HepG2 (cell line): ENCODE data around the gene MTMR3. TPM values are rescaled to one million over a fixed set of nuclear protein-coding genes. Genes with fewer than 3 reads are reported as not detected.

Experiments used
- ATAC-seq: fragments of 200-7000 bp; cut with Tn5 transposase; 3 replicates; pipeline ENCODE4 v1.9.1; 2020; ENCODE audit warnings: mild to moderate bottlenecking, moderate library complexity
- BruUV-seq: library from RNA; stranded (reverse); fragments of 400-500 nt; replicated peaks from 2 replicates; lab custom pipeline; 2021; lab: Mats Ljungman, UMichigan
- CTCF ChIA-PET: fragments of 300-600 bp; formaldehyde crosslinking; extraction: SDS; loops from one replicate; lab custom pipeline; 2021; ENCODE audit warnings: low total read pairs, inconsistent platforms, low intra/inter-chr PET ratio; lab: Yijun Ruan, JAX
- POLR2A ChIA-PET: fragments of 350-600 bp; sonication (Branson Sonifier 250); formaldehyde crosslinking; loops from one replicate; lab custom pipeline; 2020; ENCODE audit warnings: antibody characterized with exemption, inconsistent platforms; lab: Yijun Ruan, JAX
- DNase-seq: peaks from one replicate; pipeline ENCODE4 v3.0.0-alpha.2; 2015; ENCODE audit warnings: low spot score
- FAIRE-seq: peaks from 3 replicates; lab custom pipeline; 2011; peaks lifted over from hg19 to GRCh38; lab: Jason Lieb, UNC
- H2AFZ ChIP-seq: one replicate; pipeline ENCODE4 v1.6.1; 2011; ENCODE audit warnings: low read length, inconsistent platforms
- H3K27ac ChIP-seq: fragments of 300-600 bp; 3 replicates; pipeline ENCODE4 v1.8.0; 2011; ENCODE audit warnings: mixed run types, mild to moderate bottlenecking, mixed read lengths, low read length, inconsistent platforms; ENCODE audit not compliant: insufficient read depth; ENCODE audit errors: extremely low read length
- H3K27me3 ChIP-seq, 2 experiments: fragments of 200-600 bp in 1 of 2; 2 replicates in 1 of 2; 3 replicates in 1 of 2; pipeline versions ENCODE4 v1.6.0 to v1.8.0; 2011; ENCODE audit warnings: low read length in 2 of 2, mild to moderate bottlenecking in 2 of 2, moderate library complexity in 2 of 2, inconsistent platforms in 1 of 2; ENCODE audit not compliant: insufficient read depth in 2 of 2, control insufficient read depth in 1 of 2
- H3K36me3 ChIP-seq, 2 experiments: fragments of 200-600 bp in 1 of 2; replicated peaks in 1 of 2; 2 replicates in 1 of 2; 3 replicates in 1 of 2; pipeline versions ENCODE4 v1.5.1 to v1.8.0; 2011; ENCODE audit warnings: low read length in 2 of 2, inconsistent platforms in 1 of 2; ENCODE audit not compliant: insufficient read depth in 2 of 2, control insufficient read depth in 1 of 2
- H3K4me1 ChIP-seq: 2 replicates; pipeline ENCODE4 v1.5.1; 2012; ENCODE audit warnings: low read length, inconsistent platforms; ENCODE audit not compliant: insufficient read depth
- H3K4me2 ChIP-seq: 2 replicates; pipeline ENCODE4 v1.6.0; 2011; ENCODE audit warnings: low read depth, low read length, inconsistent platforms
- H3K4me3 ChIP-seq, 3 experiments: fragments of 200-600 bp in 1 of 3; sonication (generic), shearing (Covaris generic) in 1 of 3; replicated peaks in 1 of 3; 2 replicates each; pipeline ENCODE4 v1.5.1; 2011 to 2016; ENCODE audit warnings: low read length in 3 of 3, inconsistent platforms in 2 of 3, low read depth in 2 of 3, mild to moderate bottlenecking in 2 of 3, control low read depth in 1 of 3, mixed read lengths in 1 of 3; ENCODE audit not compliant: insufficient read depth in 1 of 3
- H3K79me2 ChIP-seq: one replicate; pipeline ENCODE4 v1.6.1; 2011; ENCODE audit warnings: low read length, inconsistent platforms; ENCODE audit not compliant: insufficient read depth
- H3K9ac ChIP-seq: 2 replicates; pipeline ENCODE4 v1.6.0; 2011; ENCODE audit warnings: mild to moderate bottlenecking, low read depth, low read length, inconsistent platforms; ENCODE audit not compliant: insufficient read depth
- H3K9me3 ChIP-seq: 2 replicates; pipeline ENCODE4 v1.5.1; 2012; ENCODE audit warnings: mild to moderate bottlenecking, low read length
- H4K20me1 ChIP-seq: 2 replicates; pipeline ENCODE4 v1.6.0; 2011; ENCODE audit warnings: inconsistent platforms, mild to moderate bottlenecking, low read length, moderate library complexity; ENCODE audit not compliant: insufficient read depth
- BCL6 ChIP-seq: IDR thresholded peaks from 2 replicates; pipeline ENCODE4 v1.6.1; 2016; ENCODE audit warnings: missing genetic modification reagents, missing compliant biosample characterization
- CCDC6 ChIP-seq: sonication (generic); formaldehyde crosslinking; IDR thresholded peaks from 2 replicates; pipeline ENCODE4 v1.8.1; 2022; ENCODE audit warnings: mild to moderate bottlenecking, missing genetic modification reagents, moderate library complexity
- DNMT3B ChIP-seq: conservative IDR thresholded peaks from 2 replicates; pipeline ENCODE4 v1.6.1; 2016; ENCODE audit warnings: missing biosample characterization, control low read depth
- GPN1 ChIP-seq: sonication (generic); formaldehyde crosslinking; IDR thresholded peaks from 2 replicates; pipeline ENCODE4 v1.5.1; 2020; ENCODE audit warnings: missing genetic modification reagents, borderline replicate concordance
- NFE2 ChIP-seq: sonication (generic); formaldehyde crosslinking; IDR thresholded peaks from 2 replicates; pipeline ENCODE4 v1.4.0; 2020; ENCODE audit warnings: missing genetic modification reagents
- RNF2 ChIP-seq: fragments of 450-650 bp; conservative IDR thresholded peaks from 2 replicates; pipeline ENCODE4 v1.6.1; 2016; ENCODE audit warnings: low read depth
- SCMH1 ChIP-seq: sonication (generic); formaldehyde crosslinking; IDR thresholded peaks from 2 replicates; pipeline ENCODE4 v1.9.0; 2021; ENCODE audit warnings: missing genetic modification reagents, mild to moderate bottlenecking, borderline replicate concordance
- TBX3 ChIP-seq: fragments of 450-650 bp; IDR thresholded peaks from 2 replicates; pipeline ENCODE4 v1.6.1; 2017; ENCODE audit warnings: antibody characterized with exemption, mild to moderate bottlenecking, inconsistent platforms, borderline replicate concordance
- ZNF614 ChIP-seq: IDR thresholded peaks from 2 replicates; pipeline ENCODE4 v1.6.1; 2018; ENCODE audit warnings: missing biosample characterization, missing genetic modification reagents, inconsistent platforms, borderline replicate concordance
- ZNF772 ChIP-seq: sonication (generic); formaldehyde crosslinking; IDR thresholded peaks from 2 replicates; pipeline ENCODE4 v1.5.0; 2020; ENCODE audit warnings: mild to moderate bottlenecking, missing genetic modification reagents
- whole genome bisulfite sequencing: methylation state at CpG from one replicate; pipeline ENCODE4 v1.1.6; 2017; ENCODE audit warnings: low lambda C conversion rate; 5-methylcytosine and 5-hydroxymethylcytosine counted together
- in situ Hi-C: cut with HindIII; loops from 2 replicates; pipeline ENCODE4 v1.10.0; 2017; ENCODE audit warnings: low pct_unique_long_range_greater_than_20kb; ENCODE audit not compliant: extremely low pct_ligation_motif_present
- intact Hi-C: fragments of 100-400 bp; cut with micrococcal nuclease; formaldehyde crosslinking; loops from one replicate; pipeline ENCODE4 v1.10.0; 2022; ENCODE audit not compliant: unreplicated experiment
- polyA plus RNA-seq, 8 experiments: library from polyadenylated mRNA; depleted of rRNA in 3 of 8; stranded (reverse) in 7 of 8; unstranded in 1 of 8; fragments of >200 nt; fragmentation: Illumina TruSeq in 4 of 8; extraction: Trizol in 4 of 8; gene quantifications; 2 replicates each; pipeline versions ENCODE4 v1.2.1 to v1.2.3, GENCODE V29; 2011 to 2016; ENCODE audit warnings: low read depth in 4 of 8, missing spikeins in 1 of 8, mixed read lengths in 1 of 8; ENCODE audit not compliant: insufficient read depth in 1 of 8
- total RNA-seq, 5 experiments: library from RNA; depleted of rRNA; stranded (reverse); fragments of >200 nt; fragmentation: Illumina TruSeq; extraction: Trizol; gene quantifications; 2 replicates each; pipeline ENCODE4 v1.2.3, GENCODE V29; 2016; ENCODE audit warnings: low read depth in 1 of 5
- TF ChIP-seq, protein P1 (sequence below): sonication (generic); formaldehyde crosslinking; IDR thresholded peaks from 2 replicates; pipeline ENCODE4 v1.5.0; 2020; ENCODE audit warnings: mild to moderate bottlenecking, missing genetic modification reagents
- TF ChIP-seq, protein P2 (sequence below): sonication (generic); formaldehyde crosslinking; IDR thresholded peaks from 2 replicates; pipeline ENCODE4 v1.5.0; 2020; ENCODE audit warnings: mild to moderate bottlenecking, missing genetic modification reagents, borderline replicate concordance
- TF ChIP-seq, protein P3 (sequence below): sonication (generic); formaldehyde crosslinking; IDR thresholded peaks from 2 replicates; pipeline ENCODE4 v1.8.1; 2023; ENCODE audit warnings: mild to moderate bottlenecking, inconsistent platforms, moderate library complexity, missing genetic modification reagents, borderline replicate concordance

Gene MTMR3
- total and polyA plus RNA-seq, 2 of the 13 experiments (the other 11 are each of a cell fraction or from before 2014, with no cell fraction given), result 12.6 to 24.8 TPM

DNA sequence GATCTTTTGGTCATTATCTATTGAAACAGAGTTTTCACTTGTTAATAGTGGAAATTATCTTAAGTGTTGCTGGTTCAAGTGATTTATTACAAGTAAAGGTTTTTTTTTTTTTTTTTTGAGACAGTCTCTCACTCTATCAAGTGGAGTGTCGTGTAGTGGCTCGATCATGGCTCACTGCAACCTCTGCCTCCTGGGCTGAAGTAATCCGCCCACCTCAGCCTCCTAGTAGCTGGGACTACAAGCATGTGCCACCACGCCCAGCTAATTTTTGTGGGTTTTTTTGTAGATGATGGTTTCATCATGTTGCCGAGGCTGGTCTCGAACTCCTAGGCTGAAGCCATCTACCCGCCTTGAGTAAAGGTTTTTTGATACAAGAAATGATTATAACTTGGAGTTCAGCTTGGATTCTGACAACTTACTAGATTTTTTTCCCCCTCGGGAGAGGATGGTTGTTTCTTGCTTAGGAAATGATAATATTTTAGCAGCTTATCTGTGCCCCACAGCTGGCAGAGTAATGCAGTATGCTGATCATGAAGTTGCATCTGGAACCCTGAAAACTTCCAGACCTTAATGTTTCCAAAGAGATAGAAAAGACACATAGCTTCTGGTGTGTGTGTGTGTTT, 68.9 kb downstream of the MTMR3 start (continued):
- TF ChIP-seq, protein P1, sequence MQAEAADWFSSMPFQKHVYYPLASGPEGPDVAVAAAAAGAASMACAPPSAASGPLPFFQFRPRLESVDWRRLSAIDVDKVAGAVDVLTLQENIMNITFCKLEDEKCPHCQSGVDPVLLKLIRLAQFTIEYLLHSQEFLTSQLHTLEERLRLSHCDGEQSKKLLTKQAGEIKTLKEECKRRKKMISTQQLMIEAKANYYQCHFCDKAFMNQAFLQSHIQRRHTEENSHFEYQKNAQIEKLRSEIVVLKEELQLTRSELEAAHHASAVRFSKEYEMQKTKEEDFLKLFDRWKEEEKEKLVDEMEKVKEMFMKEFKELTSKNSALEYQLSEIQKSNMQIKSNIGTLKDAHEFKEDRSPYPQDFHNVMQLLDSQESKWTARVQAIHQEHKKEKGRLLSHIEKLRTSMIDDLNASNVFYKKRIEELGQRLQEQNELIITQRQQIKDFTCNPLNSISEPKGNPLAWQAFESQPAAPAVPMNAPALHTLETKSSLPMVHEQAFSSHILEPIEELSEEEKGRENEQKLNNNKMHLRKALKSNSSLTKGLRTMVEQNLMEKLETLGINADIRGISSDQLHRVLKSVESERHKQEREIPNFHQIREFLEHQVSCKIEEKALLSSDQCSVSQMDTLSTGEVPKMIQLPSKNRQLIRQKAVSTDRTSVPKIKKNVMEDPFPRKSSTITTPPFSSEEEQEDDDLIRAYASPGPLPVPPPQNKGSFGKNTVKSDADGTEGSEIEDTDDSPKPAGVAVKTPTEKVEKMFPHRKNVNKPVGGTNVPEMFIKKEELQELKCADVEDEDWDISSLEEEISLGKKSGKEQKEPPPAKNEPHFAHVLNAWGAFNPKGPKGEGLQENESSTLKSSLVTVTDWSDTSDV, result no peak
- TF ChIP-seq BCL6 (CRISPR knock-in tag) (no peak), DNMT3B (CRISPR knock-in tag) (no peak), CCDC6 (CRISPR knock-in tag) (no peak), ZNF614 (no peak)

DNA sequence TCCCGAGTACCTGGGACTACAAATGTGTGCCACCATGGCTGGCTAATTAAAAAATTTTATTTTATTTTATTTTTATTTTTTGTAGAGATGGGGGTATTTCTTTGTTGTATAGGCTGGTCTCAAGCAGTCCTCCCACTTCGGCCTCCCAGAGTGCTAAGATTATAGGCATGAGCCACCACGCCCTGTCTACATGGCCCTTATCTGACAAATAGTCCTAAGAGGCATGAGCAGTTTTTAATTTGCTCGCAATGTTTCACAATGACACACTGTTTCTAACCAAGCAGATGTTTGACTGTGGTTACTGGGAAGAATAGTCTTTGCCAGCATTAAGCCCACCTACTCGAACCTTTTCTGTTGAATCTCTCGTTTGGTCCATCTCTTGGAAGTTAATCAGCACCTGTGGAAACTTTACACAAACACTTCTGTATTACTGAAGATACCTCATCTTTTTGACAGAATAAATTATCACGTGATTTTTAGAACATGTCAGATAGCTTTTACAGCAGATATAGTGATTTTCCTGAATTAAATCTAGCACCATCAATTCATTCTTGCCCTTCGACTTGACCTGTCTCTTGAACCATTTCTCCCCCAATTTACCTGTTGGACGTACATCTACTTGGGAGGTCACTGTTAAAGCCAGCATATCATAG, 71.4 kb downstream of the MTMR3 start:
- BruUV-seq, result no TSS peak
- Histone ChIP-seq H3K27ac (no peak overlapping the region), H3K4me3 (no peak overlapping the region), H3K36me3 (peaks cover 0 to 2% of the 10 kb centered on the region in 2 experiments; a peak in 1 of 5 replicates), H3K9me3 (no peaks in the 10 kb centered on the region), H3K4me2 (no peak overlapping the region), H3K27me3 (no peaks in the 10 kb centered on the region), H3K4me1 (no peaks in the 10 kb centered on the region), H3K79me2 (peaks cover 10% of the 10 kb centered on the region), H4K20me1 (0 out of 2 replicates have a peak, but pooled peaks cover 4% of the 10 kb centered on the region), H3K9ac (no peak overlapping the region), H2AFZ (no peak overlapping the region)
- FAIRE-seq, result no peak
- no peak for DNase-seq
- intact Hi-C loops (no loop called here), in situ Hi-C loops (no loop called here)
- POLR2A ChIA-PET, result no interaction called here
- no peak for ATAC-seq
- 97% methylated on average over 9 of the region's 9 CpGs for WGBS
- CTCF ChIA-PET, result no interaction called here
- TF ChIP-seq NFE2 (CRISPR knock-in tag) (no peak), RNF2 (no peak), ZNF772 (CRISPR knock-in tag) (no peak), TBX3 (no peak), SCMH1 (CRISPR knock-in tag) (no peak), GPN1 (CRISPR knock-in tag) (no peak)
- TF ChIP-seq, protein P2, sequence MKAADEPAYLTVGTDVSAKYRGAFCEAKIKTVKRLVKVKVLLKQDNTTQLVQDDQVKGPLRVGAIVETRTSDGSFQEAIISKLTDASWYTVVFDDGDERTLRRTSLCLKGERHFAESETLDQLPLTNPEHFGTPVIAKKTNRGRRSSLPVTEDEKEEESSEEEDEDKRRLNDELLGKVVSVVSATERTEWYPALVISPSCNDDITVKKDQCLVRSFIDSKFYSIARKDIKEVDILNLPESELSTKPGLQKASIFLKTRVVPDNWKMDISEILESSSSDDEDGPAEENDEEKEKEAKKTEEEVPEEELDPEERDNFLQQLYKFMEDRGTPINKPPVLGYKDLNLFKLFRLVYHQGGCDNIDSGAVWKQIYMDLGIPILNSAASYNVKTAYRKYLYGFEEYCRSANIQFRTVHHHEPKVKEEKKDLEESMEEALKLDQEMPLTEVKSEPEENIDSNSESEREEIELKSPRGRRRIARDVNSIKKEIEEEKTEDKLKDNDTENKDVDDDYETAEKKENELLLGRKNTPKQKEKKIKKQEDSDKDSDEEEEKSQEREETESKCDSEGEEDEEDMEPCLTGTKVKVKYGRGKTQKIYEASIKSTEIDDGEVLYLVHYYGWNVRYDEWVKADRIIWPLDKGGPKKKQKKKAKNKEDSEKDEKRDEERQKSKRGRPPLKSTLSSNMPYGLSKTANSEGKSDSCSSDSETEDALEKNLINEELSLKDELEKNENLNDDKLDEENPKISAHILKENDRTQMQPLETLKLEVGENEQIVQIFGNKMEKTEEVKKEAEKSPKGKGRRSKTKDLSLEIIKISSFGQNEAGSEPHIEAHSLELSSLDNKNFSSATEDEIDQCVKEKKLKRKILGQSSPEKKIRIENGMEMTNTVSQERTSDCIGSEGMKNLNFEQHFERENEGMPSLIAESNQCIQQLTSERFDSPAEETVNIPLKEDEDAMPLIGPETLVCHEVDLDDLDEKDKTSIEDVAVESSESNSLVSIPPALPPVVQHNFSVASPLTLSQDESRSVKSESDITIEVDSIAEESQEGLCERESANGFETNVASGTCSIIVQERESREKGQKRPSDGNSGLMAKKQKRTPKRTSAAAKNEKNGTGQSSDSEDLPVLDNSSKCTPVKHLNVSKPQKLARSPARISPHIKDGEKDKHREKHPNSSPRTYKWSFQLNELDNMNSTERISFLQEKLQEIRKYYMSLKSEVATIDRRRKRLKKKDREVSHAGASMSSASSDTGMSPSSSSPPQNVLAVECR, result no peak
- TF ChIP-seq, protein P3, sequence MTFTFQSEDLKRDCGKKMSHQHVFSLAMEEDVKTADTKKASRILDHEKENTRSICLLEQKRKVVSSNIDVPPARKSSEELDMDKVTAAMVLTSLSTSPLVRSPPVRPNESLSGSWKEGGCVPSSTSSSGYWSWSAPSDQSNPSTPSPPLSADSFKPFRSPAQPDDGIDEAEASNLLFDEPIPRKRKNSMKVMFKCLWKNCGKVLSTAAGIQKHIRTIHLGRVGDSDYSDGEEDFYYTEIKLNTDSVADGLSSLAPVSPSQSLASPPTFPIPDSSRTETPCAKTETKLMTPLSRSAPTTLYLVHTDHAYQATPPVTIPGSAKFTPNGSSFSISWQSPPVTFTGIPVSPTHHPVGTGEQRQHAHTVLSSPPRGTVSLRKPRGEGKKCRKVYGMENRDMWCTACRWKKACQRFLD (CRISPR knock-in tag), result no peak
